Upper lobe of left lung (tissue), 6 donors: ENCODE measurements around the gene CIITA. TPM values are rescaled to one million over a fixed set of nuclear protein-coding genes. Genes with fewer than 3 reads are reported as not detected.

Experiments
- ATAC-seq, 2 donors: fragments of 200-7000 bp; cut with Tn5 transposase; one replicate each; pipeline ENCODE4 v1.9.1; 2022; ENCODE audit warnings: mild to moderate bottlenecking in 2 of 2, moderate library complexity in 2 of 2; ENCODE audit not compliant: low FRiP score in 2 of 2
- DNase-seq, 2 donors: peaks; one replicate each; pipeline ENCODE4 v3.0.0-alpha.2; 2019 to 2020
- H3K27ac ChIP-seq, 4 donors: fragments of 200-600 bp; sonication (generic); one replicate each; pipeline ENCODE4 v1.5.1; 2016 to 2019
- H3K27me3 ChIP-seq, 4 donors: fragments of 200-600 bp; sonication (generic); one replicate each; pipeline ENCODE4 v1.5.1; 2017 to 2019
- H3K36me3 ChIP-seq, 4 donors: fragments of 200-600 bp; sonication (generic); one replicate each; pipeline ENCODE4 v1.5.1; 2016 to 2019
- H3K4me1 ChIP-seq, 4 donors: fragments of 200-600 bp; sonication (generic); one replicate each; pipeline ENCODE4 v1.5.1; 2018 to 2019
- H3K4me3 ChIP-seq, 4 donors: fragments of 200-600 bp; sonication (generic); one replicate each; pipeline ENCODE4 v1.5.1; 2017 to 2019; ENCODE audit warnings: mild to moderate bottlenecking in 2 of 4, moderate library complexity in 1 of 4
- H3K9me3 ChIP-seq, 4 donors: fragments of 200-600 bp; sonication (generic); one replicate each; pipeline ENCODE4 v1.5.1; 2018 to 2019
- EP300 ChIP-seq, 4 donors: sonication (generic); formaldehyde crosslinking; IDR thresholded peaks; one replicate each; pipeline ENCODE4 v1.5.1; 2017; ENCODE audit warnings: antibody characterized with exemption in 4 of 4, control low read depth in 2 of 4
- POLR2A ChIP-seq, 4 donors: fragments of 450-650 bp; IDR thresholded peaks; one replicate each; pipeline ENCODE4 v1.5.1; 2016 to 2017; ENCODE audit warnings: antibody characterized with exemption in 4 of 4, mild to moderate bottlenecking in 2 of 4
- POLR2AphosphoS5 ChIP-seq, 2 donors: sonication (generic); formaldehyde crosslinking; IDR thresholded peaks; one replicate each; pipeline ENCODE4 v1.5.1; 2017; ENCODE audit warnings: antibody characterized with exemption in 2 of 2
- WGBS, 2 donors: methylation state at CpG; one replicate each; pipeline ENCODE4 v1.1.5; 2017 to 2018; 5-methylcytosine and 5-hydroxymethylcytosine counted together
- total RNA-seq, 6 donors: library from RNA; depleted of rRNA in 4 of 6; stranded (reverse); fragments of >200 nt in 4 of 6; gene quantifications; one replicate each; pipeline versions ENCODE4 v1.1.0 to v1.2.1, GENCODE V29; 2016 to 2021
- TF ChIP-seq, protein P1 (sequence below), 6 experiments: fragments of 450-650 bp in 4 of 6; fragments of 200-600 bp in 2 of 6; sonication (generic) in 2 of 6; IDR thresholded peaks; one replicate each; pipeline ENCODE4 v1.5.1; 2016 to 2019; ENCODE audit warnings: antibody characterized with exemption in 6 of 6
- donor health status: DM: no; HTN: no; CAD: no; lungs with moderate emphysema.
- donor health status: DM: no; HTN: yes; CAD: no; lungs with severe emphysema.

The CIITA gene
- total RNA-seq, 6 donors from 2014 or later: 27.2 to 145 (median 83.2) TPM

DNA sequence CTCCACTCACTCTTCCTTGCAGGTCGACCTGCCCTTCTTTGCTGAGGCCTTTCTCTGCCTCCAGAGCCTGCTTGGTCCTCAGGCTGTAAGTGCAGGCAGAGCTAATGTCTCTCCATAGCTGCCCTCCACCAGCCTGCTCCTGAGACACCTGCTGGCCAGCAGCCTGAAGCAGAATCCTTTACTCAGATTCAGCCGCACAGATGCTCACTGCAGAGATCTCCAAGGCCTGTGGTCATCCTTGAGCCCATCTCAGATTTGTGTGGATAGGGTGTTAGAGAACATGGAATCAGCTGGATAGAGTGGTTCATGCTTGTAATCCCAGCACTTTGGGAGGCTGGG, 53.7 kb downstream of the CIITA start:
- DNase-seq: no peak
- WGBS, 2 donors: 63 to 64% methylated on average over 2 of the region's 2 CpGs
- no peak for ATAC-seq
- Histone ChIP-seq H3K4me1 (peaks cover 23 to 44% (median 37%) of the 10 kb centered on the region in 4 donors), H3K4me3 (no peak overlapping the region), H3K36me3 (peaks cover 0 to 42% (median 18%) of the 10 kb centered on the region in 4 donors), H3K27me3 (no peaks in the 10 kb centered on the region), H3K9me3 (no peaks in the 10 kb centered on the region), H3K27ac (peak overlapping the region in 3 of 4 donors; percentile 8 to 84 (median 12))
- TF ChIP-seq POLR2AphosphoS5 (IDR thresholded peaks at IDR 0.05) (no peak), POLR2A (IDR thresholded peaks at IDR 0.05) (no peak), EP300 (IDR thresholded peaks at IDR 0.05) (no peak)
- TF ChIP-seq, protein P1, sequence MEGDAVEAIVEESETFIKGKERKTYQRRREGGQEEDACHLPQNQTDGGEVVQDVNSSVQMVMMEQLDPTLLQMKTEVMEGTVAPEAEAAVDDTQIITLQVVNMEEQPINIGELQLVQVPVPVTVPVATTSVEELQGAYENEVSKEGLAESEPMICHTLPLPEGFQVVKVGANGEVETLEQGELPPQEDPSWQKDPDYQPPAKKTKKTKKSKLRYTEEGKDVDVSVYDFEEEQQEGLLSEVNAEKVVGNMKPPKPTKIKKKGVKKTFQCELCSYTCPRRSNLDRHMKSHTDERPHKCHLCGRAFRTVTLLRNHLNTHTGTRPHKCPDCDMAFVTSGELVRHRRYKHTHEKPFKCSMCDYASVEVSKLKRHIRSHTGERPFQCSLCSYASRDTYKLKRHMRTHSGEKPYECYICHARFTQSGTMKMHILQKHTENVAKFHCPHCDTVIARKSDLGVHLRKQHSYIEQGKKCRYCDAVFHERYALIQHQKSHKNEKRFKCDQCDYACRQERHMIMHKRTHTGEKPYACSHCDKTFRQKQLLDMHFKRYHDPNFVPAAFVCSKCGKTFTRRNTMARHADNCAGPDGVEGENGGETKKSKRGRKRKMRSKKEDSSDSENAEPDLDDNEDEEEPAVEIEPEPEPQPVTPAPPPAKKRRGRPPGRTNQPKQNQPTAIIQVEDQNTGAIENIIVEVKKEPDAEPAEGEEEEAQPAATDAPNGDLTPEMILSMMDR (IDR thresholded peaks at IDR 0.05): no peak

DNA sequence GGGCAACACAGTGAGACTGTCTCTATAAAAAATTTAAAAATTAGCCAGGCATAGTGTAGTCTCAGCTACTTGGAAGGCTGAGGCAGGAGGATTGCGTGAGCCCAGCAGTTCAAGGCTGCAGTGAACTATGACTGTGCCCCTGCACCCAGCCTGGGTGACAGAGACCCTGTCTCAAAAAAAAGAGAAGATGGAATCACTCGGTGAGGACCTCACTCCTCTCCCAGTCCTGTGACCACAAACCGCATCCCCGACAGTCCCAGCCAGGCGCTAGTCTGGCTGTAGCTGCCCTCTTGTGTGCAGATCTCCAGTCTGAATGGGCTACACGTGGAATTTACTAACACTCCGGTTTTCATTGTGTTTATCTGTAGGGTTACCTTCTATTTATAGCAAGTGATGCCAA, 54.1 kb downstream of the CIITA start:
- DNase-seq (no peak), ATAC-seq (no peak)
- Histone ChIP-seq H3K27me3 (no peaks in the 10 kb centered on the region), H3K36me3 (peaks cover 0 to 38% (median 14%) of the 10 kb centered on the region in 4 donors), H3K27ac (peak overlapping the region in 1 of 4 donors; percentile 12), H3K4me1 (peaks cover 27 to 46% (median 41%) of the 10 kb centered on the region in 4 donors), H3K9me3 (no peaks in the 10 kb centered on the region), H3K4me3 (no peak overlapping the region)
- WGBS, 2 donors: 56 to 73% methylated on average over 7 of the region's 7 CpGs
- TF ChIP-seq, protein P1 (IDR thresholded peaks at IDR 0.05): no peak
- no peak for TF ChIP-seq POLR2AphosphoS5 (IDR thresholded peaks at IDR 0.05)
- TF ChIP-seq EP300 (IDR thresholded peaks at IDR 0.05): no peak
- no peak for TF ChIP-seq POLR2A (IDR thresholded peaks at IDR 0.05)

GRCh38 chr16:10931977-10932632, 55.1 kb downstream of the CIITA start:
- no peak for ATAC-seq
- Histone ChIP-seq H3K27ac (no peak overlapping the region), H3K27me3 (no peaks in the 10 kb centered on the region), H3K36me3 (peaks cover 0 to 29% (median 10%) of the 10 kb centered on the region in 4 donors), H3K9me3 (no peaks in the 10 kb centered on the region), H3K4me1 (peaks cover 37 to 56% (median 49%) of the 10 kb centered on the region in 4 donors), H3K4me3 (no peak overlapping the region)
- 92 to 95% methylated on average over 11 of the region's 11 CpGs for WGBS, 2 donors
- DNase-seq: no peak
- TF ChIP-seq EP300 (IDR thresholded peaks at IDR 0.05) (no peak), POLR2AphosphoS5 (IDR thresholded peaks at IDR 0.05) (no peak), POLR2A (IDR thresholded peaks at IDR 0.05) (no peak)
- TF ChIP-seq, protein P1 (IDR thresholded peaks at IDR 0.05): no peak

DNA sequence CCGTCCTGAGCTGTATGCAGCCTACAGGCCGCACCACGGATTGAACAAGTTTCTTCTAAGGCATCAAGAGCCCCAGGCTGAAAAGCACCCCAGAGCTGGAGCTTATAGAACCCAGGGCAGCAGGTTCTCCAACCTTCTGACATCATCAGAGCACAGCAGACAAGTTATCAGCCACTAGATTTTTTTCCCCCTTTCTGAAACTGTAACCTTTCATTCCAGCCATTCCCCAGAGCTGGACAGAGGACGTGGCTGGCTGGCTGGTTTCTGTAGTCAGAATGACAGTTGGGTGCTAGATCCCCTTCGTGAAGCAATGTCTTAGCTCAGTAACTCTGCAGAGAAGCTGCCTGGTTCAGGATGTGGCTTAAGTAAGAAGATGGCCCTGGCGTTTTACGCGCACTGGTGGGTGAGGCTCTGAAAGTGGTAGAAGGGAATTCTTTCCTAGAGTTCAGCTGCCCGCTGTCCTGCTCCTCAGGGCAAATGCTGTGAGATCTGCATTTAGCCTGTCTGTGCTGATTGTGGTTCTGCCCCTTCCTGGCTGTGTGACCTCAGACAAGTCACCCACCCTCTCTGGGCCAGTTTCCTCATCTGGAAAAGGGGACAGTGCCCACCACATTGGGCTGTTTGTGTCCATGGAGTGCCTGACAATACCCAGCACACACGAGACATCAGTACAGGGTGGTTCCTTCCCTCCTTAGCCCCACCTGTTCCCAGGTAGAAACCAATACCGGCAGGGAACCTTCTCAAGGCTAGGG, 56.1 kb downstream of the CIITA start:
- DNase-seq (no peak), ATAC-seq (no peak)
- WGBS, 2 donors: 72 to 84% methylated on average over 7 to 11 of the region's 11 CpGs
- Histone ChIP-seq H3K4me1 (peaks cover 47 to 66% (median 57%) of the 10 kb centered on the region in 4 donors), H3K36me3 (peaks cover 0 to 18% (median 3%) of the 10 kb centered on the region in 4 donors), H3K27ac (no peak overlapping the region), H3K9me3 (no peaks in the 10 kb centered on the region), H3K27me3 (no peaks in the 10 kb centered on the region), H3K4me3 (no peak overlapping the region)
- TF ChIP-seq POLR2AphosphoS5 (IDR thresholded peaks at IDR 0.05) (no peak), EP300 (IDR thresholded peaks at IDR 0.05) (no peak), POLR2A (IDR thresholded peaks at IDR 0.05) (no peak)
- TF ChIP-seq, protein P1 (IDR thresholded peaks at IDR 0.05): no peak
